GM12865 (cell line): Measurements from ENCODE around the gene SLC44A3.

Experiments used
- DNase-seq: peaks from one replicate; pipeline ENCODE4 v3.0.0; 2010; ENCODE audit warnings: low read depth
- H3K4me3 ChIP-seq: 2 replicates; pipeline ENCODE4 v1.5.1; 2011; ENCODE audit warnings: mild to moderate bottlenecking, low read depth, low read length, control low read depth
- TF ChIP-seq, protein P1 (sequence below): IDR thresholded peaks from 2 replicates; pipeline ENCODE4 v1.5.1; 2011; ENCODE audit warnings: low read length, control low read depth, low read depth, inconsistent platforms; ENCODE audit not compliant: insufficient read depth; ENCODE audit errors: missing control alignments

Gene SLC44A3

DNA sequence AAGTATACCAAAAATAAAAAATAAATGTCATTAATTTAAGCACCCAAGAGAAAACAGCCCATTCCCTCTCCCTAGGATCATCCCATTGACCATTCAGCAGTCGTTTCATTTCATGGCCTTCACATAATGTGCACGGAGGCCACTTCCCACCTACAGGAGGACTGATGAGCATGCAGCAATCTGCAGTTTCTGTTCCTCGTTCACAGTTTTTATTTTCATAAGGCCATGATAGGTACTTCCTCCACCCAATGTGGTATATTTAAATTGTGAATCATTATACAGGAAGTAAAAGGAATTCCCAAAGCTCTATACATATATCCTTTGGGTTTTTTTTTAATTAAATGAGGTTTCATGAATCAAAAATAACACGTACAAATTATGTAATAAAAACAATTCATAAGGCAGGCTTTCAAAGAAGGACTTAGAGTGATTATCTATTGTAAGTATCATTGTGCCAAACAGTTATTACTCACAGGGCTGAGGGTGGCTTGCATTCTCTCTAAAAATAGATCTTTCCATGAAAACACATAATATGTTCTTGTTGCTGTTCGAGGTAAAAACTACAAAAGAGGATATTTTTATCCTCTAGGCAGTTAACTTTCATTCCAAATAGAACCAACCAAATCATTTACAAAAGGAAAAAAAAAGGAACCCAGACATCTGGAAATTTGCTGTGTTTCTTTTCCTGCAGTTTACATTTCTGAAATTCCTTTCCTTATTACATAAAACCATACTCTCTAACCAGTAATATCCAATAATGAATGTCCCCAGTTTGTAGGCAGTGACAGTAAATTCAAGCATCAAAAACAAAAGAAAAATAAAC, 27.5 kb upstream of the SLC44A3 start:
- H3K4me3 ChIP-seq = no peak overlapping the region
- peak; percentile 61 for DNase-seq
- TF ChIP-seq, protein P1, sequence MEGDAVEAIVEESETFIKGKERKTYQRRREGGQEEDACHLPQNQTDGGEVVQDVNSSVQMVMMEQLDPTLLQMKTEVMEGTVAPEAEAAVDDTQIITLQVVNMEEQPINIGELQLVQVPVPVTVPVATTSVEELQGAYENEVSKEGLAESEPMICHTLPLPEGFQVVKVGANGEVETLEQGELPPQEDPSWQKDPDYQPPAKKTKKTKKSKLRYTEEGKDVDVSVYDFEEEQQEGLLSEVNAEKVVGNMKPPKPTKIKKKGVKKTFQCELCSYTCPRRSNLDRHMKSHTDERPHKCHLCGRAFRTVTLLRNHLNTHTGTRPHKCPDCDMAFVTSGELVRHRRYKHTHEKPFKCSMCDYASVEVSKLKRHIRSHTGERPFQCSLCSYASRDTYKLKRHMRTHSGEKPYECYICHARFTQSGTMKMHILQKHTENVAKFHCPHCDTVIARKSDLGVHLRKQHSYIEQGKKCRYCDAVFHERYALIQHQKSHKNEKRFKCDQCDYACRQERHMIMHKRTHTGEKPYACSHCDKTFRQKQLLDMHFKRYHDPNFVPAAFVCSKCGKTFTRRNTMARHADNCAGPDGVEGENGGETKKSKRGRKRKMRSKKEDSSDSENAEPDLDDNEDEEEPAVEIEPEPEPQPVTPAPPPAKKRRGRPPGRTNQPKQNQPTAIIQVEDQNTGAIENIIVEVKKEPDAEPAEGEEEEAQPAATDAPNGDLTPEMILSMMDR = no peak

DNA sequence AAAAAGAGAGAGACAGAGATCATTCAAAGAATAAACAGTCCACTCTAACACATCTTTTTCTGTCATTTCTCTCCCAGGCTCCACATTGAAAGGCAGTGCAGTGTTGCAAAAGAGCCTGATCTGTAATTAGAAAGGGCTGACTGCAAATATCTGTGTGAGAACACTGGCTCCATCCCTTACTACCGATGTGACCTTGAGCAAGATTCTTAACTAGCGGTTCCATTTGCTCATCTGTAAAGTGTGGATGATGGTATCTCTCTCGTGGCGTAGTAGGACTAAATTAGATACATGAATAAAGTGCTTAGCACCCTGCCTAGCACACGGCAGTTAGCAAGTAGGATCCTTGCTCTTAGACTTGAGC, 26.9 kb upstream of the SLC44A3 start:
- no peak overlapping the region for H3K4me3 ChIP-seq
- no peak for DNase-seq

DNA sequence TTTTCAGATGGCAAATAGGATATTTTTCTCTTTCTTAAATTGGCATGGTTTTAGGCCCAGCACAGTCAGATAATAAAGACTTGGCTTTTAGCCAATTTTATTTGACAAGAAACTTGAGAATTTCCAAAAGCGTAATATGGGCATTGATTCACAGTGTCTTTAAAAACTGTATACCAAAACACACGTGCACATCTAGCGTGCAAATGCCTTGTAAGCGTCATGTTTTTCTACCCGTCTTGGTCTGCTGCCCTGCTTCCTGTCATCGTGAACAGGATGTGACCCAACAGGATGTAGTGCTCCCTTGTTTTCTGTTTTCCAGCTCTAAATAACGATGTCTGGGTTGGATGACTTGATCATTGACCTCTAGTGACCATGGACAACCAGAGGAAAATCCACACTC, 24.7 kb upstream of the SLC44A3 start:
- TF ChIP-seq, protein P1 = no peak
- peak; percentile 55 for DNase-seq

More for the DNA sequence above, 26.9 kb upstream of the SLC44A3 start:
- TF ChIP-seq, protein P1 = no peak

DNA sequence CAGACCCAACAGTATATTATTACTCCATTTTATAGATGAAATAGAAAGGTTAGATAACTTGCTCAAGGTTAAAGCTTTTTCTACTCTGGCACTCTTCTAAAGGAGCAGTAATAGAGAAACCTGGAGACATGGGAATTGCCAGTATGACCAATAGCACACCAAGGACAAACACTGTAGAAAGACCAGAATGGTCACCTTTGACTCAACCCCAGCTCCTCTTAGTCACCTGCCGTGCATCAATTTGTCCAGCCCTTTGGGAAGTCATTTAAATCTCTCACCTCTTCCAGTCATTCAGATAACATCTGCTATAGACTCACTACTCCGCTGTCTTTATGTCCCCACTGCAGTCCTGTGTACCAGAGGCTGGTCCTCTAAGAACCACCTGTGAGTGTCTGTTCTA, 23.9 kb upstream of the SLC44A3 start:
- no peak for DNase-seq
- TF ChIP-seq, protein P1 = no peak
- no peak overlapping the region for H3K4me3 ChIP-seq

More for the DNA sequence above, 24.7 kb upstream of the SLC44A3 start:
- no peak overlapping the region for H3K4me3 ChIP-seq

DNA sequence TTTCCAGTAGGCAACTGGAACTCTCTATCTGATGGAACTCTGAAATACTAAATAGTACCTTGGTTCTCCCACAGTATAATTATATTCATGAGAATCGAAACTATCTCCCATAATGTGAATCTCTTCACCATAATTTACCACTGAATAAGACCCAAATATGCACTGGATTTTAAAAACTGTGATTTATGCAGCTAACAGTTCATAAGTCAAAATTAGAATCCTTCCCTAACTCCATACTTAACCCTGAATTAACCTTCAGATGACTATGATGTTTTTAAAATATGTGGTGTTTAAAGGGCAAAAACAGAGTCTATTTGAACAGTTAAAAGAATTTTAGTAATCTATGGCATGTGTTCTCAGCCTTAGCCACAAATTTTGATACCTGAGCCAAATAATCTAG, 22.9 kb upstream of the SLC44A3 start:
- TF ChIP-seq, protein P1 = no peak
- H3K4me3 ChIP-seq = no peak overlapping the region
- no peak for DNase-seq

DNA sequence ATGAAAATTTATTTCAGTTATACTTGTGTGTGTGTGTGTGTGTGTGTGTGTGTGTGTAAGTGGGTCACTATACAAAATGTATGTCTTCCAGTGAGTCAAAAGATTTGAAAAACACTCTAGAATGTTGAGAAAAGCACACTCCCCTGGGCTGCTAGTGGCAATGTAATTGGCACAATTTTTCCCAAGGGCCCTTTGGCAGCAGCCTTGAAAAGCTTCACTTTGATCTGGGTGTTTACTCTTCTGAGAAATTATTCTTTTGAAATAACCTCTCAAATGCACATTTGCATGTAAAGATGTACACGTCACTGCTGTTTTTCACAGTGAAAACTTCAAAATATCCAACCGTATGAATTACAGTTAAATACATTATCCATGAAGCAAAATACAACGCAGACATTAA, 22.1 kb upstream of the SLC44A3 start:
- TF ChIP-seq, protein P1 = no peak
- DNase-seq = no peak
- H3K4me3 ChIP-seq = no peak overlapping the region

DNA sequence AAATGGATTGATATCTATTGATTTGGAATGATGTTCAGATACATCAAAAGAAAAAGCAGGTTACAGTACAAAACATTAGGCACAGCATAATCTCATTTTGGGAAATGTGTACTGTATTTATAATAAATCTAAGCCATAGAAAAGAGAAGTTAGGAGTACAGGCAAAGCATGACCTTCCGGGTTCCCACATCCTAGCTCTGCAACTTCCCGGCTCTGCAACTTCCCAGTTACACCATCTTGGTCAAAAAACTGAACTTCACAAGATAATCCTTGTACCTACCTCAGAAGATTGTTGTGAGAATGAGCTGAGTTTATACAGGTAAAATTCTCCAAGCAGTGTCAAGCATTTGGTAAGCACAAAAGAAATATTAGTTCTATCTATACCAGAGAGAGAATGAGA, 21.7 kb upstream of the SLC44A3 start:
- no peak for DNase-seq
- TF ChIP-seq, protein P1 = no peak
- no peak overlapping the region for H3K4me3 ChIP-seq
